Stimulated activated CD4-positive, alpha-beta T cell treated with anti-CD3 and anti-CD28 coated beads, Interleukin-4, amount 100 ng/mL, for 1 hour (primary cell): ENCODE data around the gene NEURL4.
A peak's percentile ranks its signal among the peaks of the same experiment; 100 is the strongest.
"Not testable (repeated sequence)": the region's sequence is repeated elsewhere in the genome, so short reads cannot be mapped to it uniquely, and the experiment has no call there.

ENCODE experiments used
- DNase-seq: peaks from one replicate; pipeline ENCODE4 v3.0.0-alpha.2; 2020

Gene NEURL4

GRCh38 chr17:7328840-7329373 is at the start of gene NEURL4:
Gene NEURL4 (minus strand): TSS chr17:7329335. CDS start chr17:7329312, 23 bp downstream.
- DNase-seq, result no peak

- no peak for DNase-seq
Observed at GRCh38 chr17:7374353-7374752, 45.2 kb upstream of the NEURL4 start.

- DNase-seq, result no peak
Observed at GRCh38 chr17:7370853-7371252, 41.7 kb upstream of the NEURL4 start.

GRCh38 chr17:7369825-7370224 is 40.7 kb upstream of the NEURL4 start:
- no peak for DNase-seq

GRCh38 chr17:7368599-7368994 is 39.5 kb upstream of the NEURL4 start:
- DNase-seq, result not testable (repeated sequence)

GRCh38 chr17:7367918-7368598 is 38.9 kb upstream of the NEURL4 start:
- no peak for DNase-seq

- no peak for DNase-seq
Observed at GRCh38 chr17:7367083-7367482, 37.9 kb upstream of the NEURL4 start.

GRCh38 chr17:7365963-7366362 is 36.8 kb upstream of the NEURL4 start:
- not testable (repeated sequence) for DNase-seq

- no peak for DNase-seq
Observed at GRCh38 chr17:7363311-7363710, 34.2 kb upstream of the NEURL4 start.

- DNase-seq, result no peak
Observed at GRCh38 chr17:7361906-7362305, 32.8 kb upstream of the NEURL4 start.

- no peak for DNase-seq
Observed at GRCh38 chr17:7357381-7357780, 28.2 kb upstream of the NEURL4 start.

GRCh38 chr17:7356756-7357155 is 27.6 kb upstream of the NEURL4 start:
- no peak for DNase-seq

GRCh38 chr17:7356072-7356549 is 27.0 kb upstream of the NEURL4 start:
- peak; percentile 84 for DNase-seq

- DNase-seq, result no peak
Observed at GRCh38 chr17:7355573-7355972, 26.4 kb upstream of the NEURL4 start.

- DNase-seq, result no peak
Observed at GRCh38 chr17:7355053-7355452, 25.9 kb upstream of the NEURL4 start, which contains the start of gene TMEM95. Gene TMEM95 (plus strand): TSS chr17:7355156. CDS start chr17:7355205, 49 bp downstream.

GRCh38 chr17:7354262-7354843 is 25.2 kb upstream of the NEURL4 start:
- no peak for DNase-seq

GRCh38 chr17:7352910-7353635 is 23.9 kb upstream of the NEURL4 start:
- no peak for DNase-seq

GRCh38 chr17:7352503-7352889 is 23.4 kb upstream of the NEURL4 start:
- DNase-seq, result no peak

- peak; percentile 68 for DNase-seq
Observed at GRCh38 chr17:7351665-7352502, 22.7 kb upstream of the NEURL4 start, which contains the start of gene KCTD11. Gene KCTD11 (plus strand): TSS chr17:7352162.

GRCh38 chr17:7348478-7349242 is 19.5 kb upstream of the NEURL4 start:
- no peak for DNase-seq

- no peak for DNase-seq
Observed at GRCh38 chr17:7347630-7348477, 18.7 kb upstream of the NEURL4 start.
